ENCODE results near the gene C16orf46.

GRCh38 chr16:81035975-81036750, 40.9 kb downstream of the C16orf46 start:
- TF ChIP-seq RAD21 (IDR thresholded peaks at IDR 0.05; ENCODE audit: low read length) (no peak), SMC3 (IDR thresholded peaks at IDR 0.05; ENCODE audit: low read depth, low read length) (no peak), CTCF (conservative IDR thresholded peaks at IDR 0.05; ENCODE audit: low read depth, low read length) (no peak), POLR2A (IDR thresholded peaks at IDR 0.05; ENCODE audit: low read depth, low read length) (no peak), BHLHE40 (IDR thresholded peaks at IDR 0.05; ENCODE audit: low read depth, low read length) (no peak)
